HS-5 (cell line): ENCODE measurements around the gene CDC14B.
"Not testable (repeated sequence)": the region's sequence is repeated elsewhere in the genome, so short reads cannot be mapped to it uniquely, and the experiment has no call there.

Experiments
- DNase-seq: peaks from one replicate; pipeline ENCODE4 v3.0.0-alpha.2; 2012; ENCODE audit warnings: low read depth

CDC14B gene

DNA sequence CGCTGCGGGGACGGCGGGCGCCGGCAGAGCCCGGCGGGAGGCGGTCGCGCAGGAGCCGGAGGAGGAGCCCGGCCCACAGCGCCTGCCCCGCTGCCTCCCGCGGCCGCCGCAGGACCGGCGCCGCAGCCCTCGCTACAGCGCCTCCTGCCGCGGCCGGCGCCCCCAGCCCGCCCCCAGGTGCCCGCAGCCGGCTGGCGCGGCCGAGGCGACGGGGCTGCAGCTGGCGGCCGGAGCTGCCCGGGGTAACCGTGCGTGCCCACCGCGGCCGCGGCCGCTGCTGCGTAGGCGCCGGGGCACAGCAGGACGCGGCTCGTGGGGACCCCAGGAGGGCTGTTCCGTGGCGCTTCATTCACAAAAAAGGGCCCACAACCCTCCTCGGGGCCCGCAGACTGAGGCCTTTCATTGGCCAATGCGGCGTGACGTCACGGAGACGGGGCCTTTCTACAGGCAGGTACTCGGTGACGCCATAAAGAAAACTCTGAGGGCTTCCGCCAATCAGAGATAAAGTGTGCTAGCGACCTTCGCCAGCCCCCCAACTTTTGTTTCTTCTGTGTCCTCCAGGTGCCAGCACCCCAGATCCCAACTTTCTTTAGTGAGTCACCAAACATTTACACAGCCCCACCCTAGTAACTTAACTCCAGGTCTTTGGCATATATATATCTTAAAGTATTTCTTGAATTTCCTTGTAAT, at the start of gene CDC14B:
Gene CDC14B (minus strand): TSS at position 353 of the 690 bp plus-strand sequence. CDS start 465 bp downstream, outside the sequence.
- DNase-seq, result peak; percentile 71

DNA sequence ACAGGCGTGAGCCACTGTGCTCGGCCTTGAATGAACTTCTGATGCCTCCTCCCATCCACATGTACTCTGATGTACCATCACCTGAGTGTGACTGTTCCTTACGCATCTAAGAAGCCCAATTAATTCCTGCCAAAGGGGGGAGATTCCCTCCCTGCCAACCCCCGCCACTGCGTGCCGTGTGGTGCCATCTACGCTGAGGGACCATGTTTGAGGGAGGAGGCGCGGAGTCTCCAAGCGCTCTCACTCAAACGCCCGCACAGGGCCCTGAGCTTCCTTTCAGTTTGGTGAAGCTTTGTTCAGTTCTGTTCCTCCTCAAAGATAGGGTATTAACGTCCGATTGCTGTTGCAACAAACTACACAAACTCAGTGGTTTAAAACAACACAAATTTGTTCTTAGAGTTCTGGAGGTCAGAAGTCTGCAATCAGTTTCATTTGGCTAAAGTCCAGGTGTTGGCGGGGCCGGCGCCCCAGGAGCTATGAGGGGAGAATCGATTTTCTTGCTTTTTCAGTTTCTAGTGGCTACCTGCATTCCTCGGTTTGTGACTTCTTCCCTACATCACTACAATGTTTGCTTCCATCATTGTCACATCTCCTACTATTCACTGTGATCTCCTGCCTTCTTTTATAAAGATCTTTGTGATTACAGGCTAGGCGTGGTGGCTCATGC, 49.4 kb upstream of the CDC14B start:
- no peak for DNase-seq

DNA sequence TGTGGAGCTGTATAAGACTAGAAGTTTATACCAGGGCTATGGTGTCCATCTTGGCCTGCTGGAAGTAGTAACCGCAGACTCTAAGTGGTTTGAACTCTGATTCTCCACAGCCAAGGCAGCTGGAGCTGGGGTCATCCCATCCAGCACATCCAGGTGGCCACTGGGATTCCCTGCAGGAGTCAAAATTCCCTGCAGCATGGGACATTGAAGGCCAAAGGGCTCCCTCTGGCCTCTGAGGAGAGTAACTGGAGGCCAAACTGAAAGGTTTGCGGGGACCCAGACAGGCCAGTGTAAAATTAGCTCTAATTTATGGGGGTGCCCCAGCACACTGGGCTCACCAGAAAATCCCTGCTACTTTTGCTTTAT, 47.7 kb upstream of the CDC14B start:
- no peak for DNase-seq

DNA sequence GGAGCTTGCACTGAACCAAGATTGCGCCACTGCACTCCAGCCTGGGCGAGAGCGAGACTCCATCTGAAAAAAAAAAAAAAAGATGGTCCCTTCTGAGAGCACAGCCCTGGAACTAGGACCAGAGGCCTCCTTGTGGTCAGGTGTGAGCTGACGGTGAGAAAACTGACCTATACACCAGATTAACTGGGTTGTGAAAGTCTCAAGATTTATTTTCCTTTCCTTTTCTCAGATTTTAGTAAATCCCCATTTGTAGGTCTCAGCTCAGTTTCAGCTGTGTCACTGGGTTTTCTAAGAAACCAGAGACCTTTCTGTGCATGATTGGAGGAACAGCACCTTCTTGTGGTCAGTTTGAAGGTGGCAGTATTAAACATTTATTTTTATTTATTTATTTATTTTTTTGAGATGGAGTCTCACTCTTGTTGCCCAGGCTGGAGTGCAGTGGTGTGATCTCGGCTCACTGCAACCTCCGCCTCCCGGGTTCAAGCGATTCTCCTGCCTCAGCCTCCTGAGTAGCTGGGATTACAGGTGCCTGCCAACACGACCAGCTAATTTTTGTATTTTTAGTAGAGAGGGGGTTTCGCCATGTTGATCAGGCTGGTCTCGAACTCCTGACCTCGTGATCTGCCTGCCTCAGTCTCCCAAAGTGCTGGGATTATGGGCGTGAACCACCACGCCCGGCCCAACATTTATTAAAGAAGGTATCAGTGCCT, 47.2 kb upstream of the CDC14B start:
- peak; percentile 49 for DNase-seq

DNA sequence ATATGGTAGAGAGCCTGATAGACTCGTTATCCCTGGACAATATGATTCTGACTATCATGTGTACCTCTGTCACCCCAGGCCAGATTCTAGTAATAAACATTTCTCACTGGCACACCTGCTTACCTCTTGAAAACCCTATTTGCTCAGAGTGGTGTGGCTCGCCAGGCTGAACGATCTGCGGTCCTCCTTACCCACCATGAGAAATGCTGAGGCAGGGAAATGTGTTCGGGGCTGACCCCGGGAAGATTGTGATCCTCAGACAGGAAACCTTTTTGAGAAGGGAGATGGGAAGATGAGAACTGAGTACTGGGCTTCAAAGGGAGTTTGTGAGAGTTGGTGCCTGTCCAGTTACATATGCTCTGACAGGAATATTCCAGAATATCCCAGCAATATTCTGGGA, 46.1 kb upstream of the CDC14B start:
- DNase-seq, result no peak

DNA sequence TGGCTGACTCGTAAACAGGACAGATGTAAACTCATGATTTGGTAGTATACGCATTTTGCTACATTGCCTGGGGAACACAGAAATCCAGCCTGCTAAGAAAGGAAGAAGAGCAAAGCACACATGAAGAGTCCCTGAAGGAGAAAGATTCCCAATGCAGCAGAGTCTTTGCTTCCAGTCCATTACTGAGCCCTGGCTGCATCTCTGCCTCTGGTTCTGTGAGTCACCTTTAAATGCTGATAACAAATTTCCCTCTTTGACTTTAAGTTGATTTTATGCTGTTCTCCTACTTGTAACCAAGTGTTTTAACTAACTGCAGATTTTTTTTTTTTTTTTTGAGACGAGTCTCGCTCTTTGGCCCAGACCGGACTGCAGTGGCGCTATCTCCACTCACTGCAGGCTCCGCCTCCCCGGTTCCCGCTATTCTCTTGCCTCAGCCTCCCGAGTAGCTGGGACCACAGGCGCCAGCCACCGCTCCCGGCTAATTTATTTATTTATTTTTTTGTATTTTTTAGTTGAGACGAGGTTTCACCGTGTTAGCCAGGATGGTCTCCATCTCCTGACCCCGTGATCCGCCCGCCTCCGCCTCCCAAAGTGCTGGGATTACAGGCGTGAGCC, 44.0 kb upstream of the CDC14B start:
- DNase-seq, result no peak

DNA sequence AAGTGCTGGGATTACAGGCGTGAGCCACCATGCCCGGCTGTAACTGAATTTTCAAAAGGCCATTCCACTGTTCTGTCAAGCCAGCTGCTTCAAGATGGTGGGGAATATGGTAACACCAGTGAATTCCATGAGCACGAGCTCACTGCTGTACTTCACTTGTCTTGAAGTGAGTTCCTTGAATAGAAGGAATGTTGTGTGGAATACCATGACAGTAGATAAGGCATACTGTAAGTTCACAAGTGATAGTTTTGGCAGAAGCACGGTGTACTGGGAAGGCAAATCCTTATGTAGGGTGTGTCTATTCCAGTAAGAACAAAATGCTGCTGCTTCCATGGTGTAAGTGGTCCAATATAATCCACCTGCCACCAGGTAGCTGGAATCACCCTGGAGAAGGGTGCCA, 42.1 kb upstream of the CDC14B start:
- DNase-seq, result no peak

DNA sequence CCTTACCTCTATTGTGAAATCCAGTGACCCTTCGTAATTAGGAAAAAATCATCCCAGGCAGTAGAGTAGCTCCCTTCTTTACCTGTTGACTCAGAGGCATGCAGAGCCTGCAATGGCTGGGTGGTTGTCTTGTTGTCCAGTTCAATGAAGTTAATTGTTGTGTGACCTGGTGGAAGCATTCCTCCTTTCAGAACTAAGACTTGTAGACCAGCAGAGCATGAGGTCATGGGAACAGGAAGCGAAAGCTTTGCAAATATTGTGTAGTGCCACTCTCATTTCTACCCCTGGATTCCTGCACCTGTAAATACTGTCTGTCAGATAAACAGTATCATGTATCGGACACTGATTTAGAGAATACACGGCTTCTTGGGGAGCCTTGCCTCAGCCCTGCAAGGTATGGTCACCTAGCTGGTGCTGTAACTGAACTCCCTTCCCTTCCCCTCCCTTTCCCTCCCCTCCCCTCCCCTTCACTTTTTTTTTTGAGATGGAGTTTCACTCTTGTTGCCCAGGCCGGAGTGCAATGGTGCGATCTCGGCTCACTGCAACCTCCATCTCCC, 41.1 kb upstream of the CDC14B start:
- DNase-seq, result no peak

DNA sequence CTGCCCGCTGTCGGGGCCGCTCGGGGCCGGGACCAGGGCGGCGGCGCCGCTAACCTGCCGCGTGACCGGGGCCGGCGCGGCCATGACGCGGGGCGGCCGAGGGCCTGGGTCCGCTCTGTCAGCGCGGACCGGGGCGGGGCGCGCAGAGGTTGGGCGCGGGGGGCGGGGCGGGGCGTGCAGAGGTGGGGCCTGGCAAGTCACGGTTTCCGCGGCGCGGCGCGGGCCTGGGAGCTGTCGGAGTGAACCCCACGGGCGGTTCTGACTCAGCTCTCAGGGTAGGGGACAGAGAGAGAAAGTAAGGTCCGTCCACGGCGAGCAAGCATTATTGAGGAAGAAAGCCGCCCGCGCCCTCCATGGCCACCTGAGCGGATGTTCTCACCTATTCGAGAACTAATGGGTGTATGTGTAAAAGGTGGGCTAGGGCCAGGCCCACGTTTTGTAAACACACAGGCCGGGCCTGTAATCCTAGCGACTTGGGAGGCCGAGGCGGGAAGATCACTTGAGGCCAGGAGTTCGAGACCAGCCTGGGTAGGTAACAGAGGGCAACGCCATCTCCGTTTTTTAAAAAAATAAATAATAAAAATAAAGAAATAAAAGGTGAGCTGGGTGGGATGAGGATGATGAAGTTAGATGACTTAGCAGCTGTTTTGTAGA, 35.7 kb upstream of the CDC14B start, which contains the start of gene PRXL2C:
Gene PRXL2C (minus strand): TSS at position 120 of the 654 bp plus-strand sequence. CDS start 36 bp downstream, at position 84.
- no peak for DNase-seq

DNA sequence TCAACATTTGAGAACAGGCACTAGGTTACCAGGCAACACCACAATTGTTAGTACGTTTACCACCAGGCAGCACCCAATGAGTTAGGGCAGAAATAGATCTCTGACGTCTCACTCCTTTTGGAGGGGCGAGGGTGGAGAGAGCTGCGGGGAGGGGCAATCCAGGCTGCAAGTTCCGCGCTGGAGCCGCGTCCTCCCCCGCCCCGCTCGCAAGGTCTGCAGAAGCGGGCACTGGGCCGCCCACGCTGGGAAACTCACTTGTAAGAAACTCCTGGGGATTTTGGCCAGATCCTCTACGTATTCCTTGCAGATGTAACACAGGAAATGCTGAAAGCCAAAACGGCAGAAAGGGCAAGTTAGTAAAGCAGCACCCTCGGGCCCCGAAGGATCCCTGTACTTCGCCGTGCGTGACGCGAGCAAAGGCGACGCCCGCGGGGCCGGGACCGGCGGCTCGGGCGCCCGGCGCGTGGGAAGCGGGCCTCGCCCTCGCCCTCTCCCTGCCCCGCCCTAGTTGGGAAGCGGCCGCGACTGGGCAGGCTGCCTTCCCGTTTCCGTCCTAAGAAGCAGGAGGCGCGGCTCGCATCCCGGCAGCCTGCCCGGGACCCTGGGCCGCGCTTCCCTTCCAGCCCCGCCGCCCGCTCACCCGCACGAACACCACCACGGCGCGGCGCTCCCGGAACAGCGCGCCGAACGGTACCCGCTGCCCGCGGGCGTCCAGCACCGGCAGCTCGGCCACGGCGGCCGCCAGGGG, 35.0 kb upstream of the CDC14B start:
- DNase-seq, result peak; percentile 46

DNA sequence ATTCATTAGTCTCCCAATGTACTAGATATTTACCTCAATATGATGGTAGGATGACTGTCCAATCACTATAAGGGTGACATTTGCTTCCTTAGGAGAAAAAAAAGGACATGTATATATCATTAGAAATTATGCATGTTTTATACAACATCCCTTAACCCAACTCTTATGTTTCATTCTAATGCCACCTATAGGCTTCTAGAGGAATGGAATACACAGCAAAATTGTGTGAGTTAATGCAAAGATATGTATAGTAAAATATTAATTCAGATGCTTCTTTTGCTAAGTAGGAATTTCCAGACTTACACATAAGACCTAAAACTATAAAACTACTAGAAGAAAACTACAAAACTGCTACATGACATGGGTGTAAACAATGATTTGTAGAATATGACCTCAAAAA, 32.0 kb upstream of the CDC14B start:
- no peak for DNase-seq

DNA sequence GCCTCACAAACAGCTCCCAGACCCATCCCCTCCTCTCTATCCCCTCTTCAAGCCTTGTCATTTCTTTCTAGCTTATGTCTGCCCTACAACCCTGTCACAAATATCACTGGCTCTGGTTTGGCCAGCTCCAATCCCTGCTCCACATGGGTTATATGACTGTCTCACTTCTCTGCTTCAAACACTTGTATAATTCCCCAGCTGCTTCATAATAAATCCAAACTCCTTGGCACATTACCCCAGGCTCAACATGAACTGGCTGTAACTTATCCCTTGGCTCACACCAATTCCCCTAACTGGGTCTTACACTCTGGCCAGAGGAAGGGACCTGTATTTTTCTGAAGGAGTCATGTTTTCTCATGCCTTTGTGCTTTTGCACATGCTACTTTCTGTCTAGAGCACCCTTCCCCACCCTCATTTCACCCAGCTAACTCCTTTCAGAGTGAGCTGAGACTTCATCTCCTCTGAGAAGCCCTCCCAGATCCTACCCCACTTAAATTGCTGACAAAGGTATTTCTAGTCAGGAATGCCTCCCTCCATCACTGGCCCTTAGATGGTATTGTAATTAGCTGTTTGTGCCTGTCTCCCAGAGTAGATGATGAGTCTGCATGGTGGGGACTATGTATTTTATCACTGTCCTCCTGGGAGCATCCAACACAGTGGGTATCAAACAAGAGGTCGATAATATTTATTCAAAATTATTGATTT, 30.1 kb upstream of the CDC14B start:
- DNase-seq, result no peak

DNA sequence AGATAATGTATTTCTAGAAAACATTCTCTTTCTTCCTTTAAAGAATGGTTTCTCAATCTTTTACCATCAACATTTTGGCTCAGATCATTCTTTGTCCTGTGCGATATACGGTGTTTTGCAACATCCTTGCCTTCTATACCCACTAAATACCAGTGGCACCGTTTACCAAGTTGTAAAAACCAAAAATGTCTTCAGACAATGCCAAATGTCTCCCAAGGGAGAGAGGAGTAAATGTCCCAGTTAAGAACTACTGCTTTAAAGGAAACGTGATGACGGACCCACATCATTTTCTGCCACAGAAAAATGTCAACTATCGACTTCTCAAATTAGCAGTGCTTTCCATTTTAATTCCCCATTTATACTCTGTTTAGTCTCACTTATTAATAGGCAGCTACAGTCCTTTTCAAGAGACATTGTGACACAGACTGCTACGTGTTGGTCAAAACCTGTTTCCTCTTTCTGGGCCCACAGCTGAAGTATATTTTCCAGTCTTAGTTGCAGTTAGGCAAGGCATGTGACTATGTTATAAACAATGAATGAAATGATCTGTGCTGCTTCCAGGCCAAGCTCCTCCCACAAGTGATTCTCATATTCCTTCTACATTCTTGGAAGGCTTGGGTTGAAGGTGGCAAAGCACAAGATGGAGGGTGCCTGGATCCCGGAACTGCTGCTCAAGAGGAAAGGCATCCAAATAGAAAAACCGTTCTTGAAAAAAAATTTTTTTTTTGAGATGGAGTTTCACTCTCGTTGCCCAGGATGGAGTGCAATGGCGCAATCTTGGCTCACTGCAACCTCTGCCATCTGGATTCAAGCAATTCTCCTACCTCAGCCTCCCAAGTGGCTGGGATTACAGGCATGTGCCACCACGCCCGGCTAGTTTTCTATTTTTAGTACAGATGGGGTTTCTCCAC, 26.7 kb upstream of the CDC14B start:
- DNase-seq, result peak; percentile 77

DNA sequence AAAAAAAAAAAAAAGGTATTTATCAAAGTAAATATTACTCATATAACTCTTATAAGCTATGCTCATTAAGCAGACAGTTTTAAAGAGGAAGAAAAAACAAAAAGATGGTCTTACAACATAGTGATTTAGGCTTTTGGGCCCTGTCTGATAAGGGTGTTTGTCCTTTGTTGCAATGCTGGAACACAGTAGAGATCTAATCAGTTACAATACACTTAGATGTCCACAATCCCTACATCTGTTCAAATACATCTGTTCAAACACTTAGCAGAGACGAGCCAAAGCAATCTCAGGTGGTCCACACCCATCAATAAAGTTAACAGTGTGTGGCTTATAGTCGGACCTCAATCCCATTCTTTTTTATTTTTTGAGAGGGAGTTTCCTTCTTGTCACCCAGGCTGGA, 24.5 kb upstream of the CDC14B start:
- DNase-seq, result no peak

DNA sequence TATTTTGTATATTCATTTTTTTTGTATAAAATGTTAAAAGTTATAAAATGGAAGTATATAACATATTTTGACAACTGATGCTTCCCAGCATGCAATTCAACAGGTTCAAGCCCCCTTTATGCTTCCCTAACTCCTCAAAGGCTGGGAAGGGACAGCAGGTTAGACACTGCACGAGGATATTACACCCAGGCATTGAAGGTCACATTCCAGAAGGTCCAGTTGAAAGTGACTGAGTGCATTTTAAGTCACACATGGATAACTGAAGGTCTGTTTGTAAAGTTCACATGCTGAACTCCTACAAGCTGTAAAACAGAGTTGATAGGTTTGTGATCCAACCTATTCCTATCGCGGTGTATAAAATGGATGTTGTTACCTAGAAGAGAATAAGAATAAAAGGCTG, 21.9 kb upstream of the CDC14B start:
- DNase-seq, result no peak

DNA sequence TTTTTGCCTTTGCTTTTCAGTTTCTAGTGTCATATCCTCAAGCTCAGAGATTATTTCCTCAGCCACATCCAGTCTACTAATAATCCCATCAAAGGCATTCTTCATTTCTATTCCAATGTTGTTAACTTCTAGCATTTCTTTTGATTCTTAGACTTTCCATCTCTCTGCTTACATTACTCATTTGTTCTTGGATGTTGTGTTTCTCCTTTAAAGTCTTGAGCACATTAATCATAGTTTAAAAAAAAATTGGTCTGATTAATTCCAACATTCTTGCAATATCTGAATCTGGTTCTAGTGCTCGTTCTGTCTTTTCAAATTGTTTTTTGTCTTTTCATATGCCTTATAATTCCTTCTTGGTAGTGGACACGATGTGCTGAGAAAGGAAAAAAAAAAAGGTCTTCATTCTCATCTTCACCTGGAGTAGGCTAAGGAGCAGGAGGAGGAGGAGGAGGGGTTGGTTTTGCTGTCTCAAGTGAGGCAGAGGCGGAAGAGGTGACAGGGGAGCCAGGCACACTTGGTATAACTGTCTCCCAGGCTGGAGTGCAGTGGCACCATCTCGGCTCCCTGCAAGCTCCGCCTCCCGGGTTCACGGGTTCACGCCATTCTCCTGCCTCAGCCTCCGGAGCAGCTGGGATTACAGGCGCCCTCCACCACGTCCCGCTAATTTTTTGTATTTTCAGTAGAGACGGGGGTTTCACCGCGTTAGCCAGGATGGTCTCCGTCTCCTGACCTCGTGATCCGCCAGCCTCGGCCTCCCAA, 19.1 kb upstream of the CDC14B start:
- no peak for DNase-seq

DNA sequence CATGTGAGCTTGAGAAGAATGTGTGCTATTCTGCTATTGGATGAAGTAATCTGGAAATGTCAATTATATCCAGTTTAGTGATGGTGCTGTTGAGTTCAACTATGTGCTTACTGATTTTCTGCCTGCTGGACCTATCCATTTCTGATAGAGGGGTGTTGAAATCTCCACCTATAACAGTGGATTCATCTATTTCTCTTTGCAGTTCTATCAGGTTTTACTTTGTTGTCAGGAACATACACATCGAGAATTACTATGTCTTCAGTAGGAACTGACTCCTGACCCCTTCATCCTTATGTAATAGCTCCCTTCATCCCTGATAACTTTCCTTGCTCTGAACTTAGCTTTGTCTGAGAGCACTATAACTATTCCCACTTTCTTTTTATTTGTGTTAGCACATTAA, 16.7 kb upstream of the CDC14B start:
- no peak for DNase-seq

DNA sequence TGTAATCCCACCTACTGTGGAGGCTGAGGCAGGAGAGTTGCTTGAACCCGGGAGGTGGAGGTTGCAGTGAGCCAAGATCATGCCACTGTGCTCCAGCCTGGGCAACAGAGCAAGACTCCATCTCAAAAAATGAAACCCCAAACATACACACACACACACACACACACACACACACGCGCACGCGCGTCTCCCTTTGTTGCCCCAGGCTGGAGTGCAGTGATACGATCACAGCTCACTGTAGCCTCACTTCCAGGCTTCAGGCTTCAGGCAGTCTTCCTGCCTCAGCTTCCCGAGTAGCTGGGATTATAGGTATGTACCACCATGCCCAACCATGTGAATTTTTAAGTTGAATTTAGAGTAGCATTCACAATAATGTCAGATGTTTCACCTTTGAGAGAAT, 13.9 kb upstream of the CDC14B start:
- DNase-seq, result not testable (repeated sequence)

DNA sequence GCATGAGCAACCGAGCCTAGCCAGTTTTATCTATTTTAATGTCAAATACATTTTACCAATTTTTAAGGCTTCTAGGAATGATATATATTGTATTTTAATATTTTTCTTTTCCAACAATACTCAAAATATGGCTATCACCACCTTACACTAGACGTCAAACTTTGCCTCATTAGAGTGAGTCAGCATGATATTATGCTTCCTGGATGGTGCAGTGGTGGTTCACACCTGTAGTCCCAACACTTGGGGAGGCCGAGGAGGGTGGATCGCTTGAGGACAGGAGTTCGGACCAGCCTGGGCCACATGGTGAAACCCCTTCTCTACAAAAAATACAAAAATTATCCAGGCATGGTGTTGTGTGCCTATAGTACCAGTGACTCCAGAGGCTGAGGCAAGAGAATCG, 7.3 kb upstream of the CDC14B start:
- DNase-seq, result no peak
